K562 (cell line): ENCODE data around the gene LIF. TPM values are rescaled to one million over a fixed set of nuclear protein-coding genes. Genes with fewer than 3 reads are reported as not detected.

Experiments
- ARHGAP35 ChIP-seq: fragments of 450-650 bp; IDR thresholded peaks from 2 replicates; pipeline ENCODE4 v1.6.1; 2018; ENCODE audit not compliant: partially characterized antibody
- CREB1 ChIP-seq, 2 experiments: sonication (generic) in 1 of 2; formaldehyde crosslinking in 1 of 2; IDR thresholded peaks; 2 replicates each; pipeline versions ENCODE4 v1.6.1 to v1.8.0; 2012 to 2022; ENCODE audit warnings: inconsistent platforms in 1 of 2, mild to moderate bottlenecking in 1 of 2, missing genetic modification reagents in 1 of 2, moderate library complexity in 1 of 2
- CREM ChIP-seq: IDR thresholded peaks from 2 replicates; pipeline ENCODE4 v1.6.1; 2014; ENCODE audit warnings: antibody characterized with exemption, low read depth
- GTF2E2 ChIP-seq: fragments of 200-800 bp; sonication (Bioruptor generic); IDR thresholded peaks from 2 replicates; pipeline ENCODE4 v1.6.1; 2016; ENCODE audit warnings: missing genetic modification characterization, missing compliant biosample characterization
- KLF10 ChIP-seq: fragments of 250-450 bp; sonication (Bioruptor Pico); IDR thresholded peaks from 2 replicates; pipeline ENCODE4 v1.6.1; 2021; ENCODE audit warnings: matching md5 sums
- RBM25 ChIP-seq: fragments of 200-400 bp; formaldehyde crosslinking; IDR thresholded peaks from 2 replicates; pipeline ENCODE4 v1.6.1; 2018; ENCODE audit warnings: low read length, low read depth, moderate library complexity; ENCODE audit not compliant: severe bottlenecking
- SREBF2 ChIP-seq: sonication (generic); formaldehyde crosslinking; IDR thresholded peaks from 2 replicates; pipeline ENCODE4 v1.4.0; 2020; ENCODE audit warnings: mild to moderate bottlenecking, missing genetic modification reagents
- ZBTB1 ChIP-seq: sonication (generic); formaldehyde crosslinking; IDR thresholded peaks from 2 replicates; pipeline ENCODE4 v1.8.1; 2023; ENCODE audit warnings: missing genetic modification reagents, low read depth, mild to moderate bottlenecking, borderline replicate concordance
- ZFP36 ChIP-seq: fragments of 150-350 bp; IDR thresholded peaks from 2 replicates; pipeline ENCODE4 v1.6.1; 2018; ENCODE audit warnings: low read length, low read depth; ENCODE audit not compliant: partially characterized antibody
- ZNF584 ChIP-seq: fragments of 200-800 bp; sonication (Bioruptor generic); IDR thresholded peaks from 2 replicates; pipeline ENCODE4 v1.6.1; 2016; ENCODE audit warnings: low read depth, mild to moderate bottlenecking, missing genetic modification characterization, missing compliant biosample characterization
- polyA plus RNA-seq, 8 experiments: library from polyadenylated mRNA; depleted of rRNA in 4 of 8; stranded (reverse) in 5 of 8; unstranded in 3 of 8; fragments of >200 nt; fragmentation: Nextera tagmentation in 2 of 8; fragmentation: Illumina TruSeq in 1 of 8; extraction: Ambion mirVana in 2 of 8; extraction: Trizol in 1 of 8; gene quantifications; 2 replicates each; pipeline versions ENCODE4 v1.2.1 to v1.2.3, GENCODE V29; 2011 to 2014; ENCODE audit warnings: inconsistent platforms in 1 of 8, missing spikeins in 1 of 8
- total RNA-seq, 7 experiments: library from RNA; depleted of rRNA in 6 of 7; stranded (reverse); fragments of >200 nt in 6 of 7; fragmentation: Illumina TruSeq in 2 of 7; extraction: Trizol in 2 of 7; gene quantifications; 2 replicates each; pipeline versions ENCODE4 v1.2.1 to v1.2.3, GENCODE V29; 2011 to 2021; ENCODE audit warnings: low replicate concordance in 1 of 7
- TF ChIP-seq, protein P1 (sequence below), 2 experiments: fragments of 450-650 bp in 1 of 2; sonication (generic) in 1 of 2; formaldehyde crosslinking in 1 of 2; IDR thresholded peaks; 2 replicates each; pipeline versions ENCODE4 v1.7.1 to v1.9.0; 2016 to 2022; ENCODE audit warnings: inconsistent platforms in 1 of 2, mild to moderate bottlenecking in 1 of 2, missing genetic modification reagents in 1 of 2
- TF ChIP-seq, protein P2 (sequence below), 3 experiments: fragments of 200-800 bp in 1 of 3; sonication (Bioruptor generic) in 1 of 3; sonication (generic) in 1 of 3; formaldehyde crosslinking in 1 of 3; IDR thresholded peaks; 2 replicates each; pipeline versions ENCODE4 v1.6.1 to v1.8.0; 2016 to 2022; ENCODE audit warnings: mild to moderate bottlenecking in 2 of 3, missing compliant biosample characterization in 2 of 3, missing genetic modification characterization in 2 of 3, missing genetic modification reagents in 1 of 3
- TF ChIP-seq, protein P3 (sequence below), 2 experiments: IDR thresholded peaks; 2 replicates each; pipeline ENCODE4 v1.6.1; 2011; ENCODE audit warnings: borderline replicate concordance in 1 of 2, control low read depth in 1 of 2, low read depth in 1 of 2, low read length in 1 of 2, mild to moderate bottlenecking in 1 of 2, mixed read lengths in 1 of 2, moderate library complexity in 1 of 2; ENCODE audit not compliant: insufficient read depth in 1 of 2, insufficient read length in 1 of 2, poor library complexity in 1 of 2, severe bottlenecking in 1 of 2; ENCODE audit errors: extremely low read depth in 1 of 2

The LIF gene
- total and polyA plus RNA-seq, 9 of the 15 experiments (the other 6 are each of a cell fraction or from before 2014, with no cell fraction given) = 0.05 to 0.39 (median 0.18) TPM; not detected in 3

DNA sequence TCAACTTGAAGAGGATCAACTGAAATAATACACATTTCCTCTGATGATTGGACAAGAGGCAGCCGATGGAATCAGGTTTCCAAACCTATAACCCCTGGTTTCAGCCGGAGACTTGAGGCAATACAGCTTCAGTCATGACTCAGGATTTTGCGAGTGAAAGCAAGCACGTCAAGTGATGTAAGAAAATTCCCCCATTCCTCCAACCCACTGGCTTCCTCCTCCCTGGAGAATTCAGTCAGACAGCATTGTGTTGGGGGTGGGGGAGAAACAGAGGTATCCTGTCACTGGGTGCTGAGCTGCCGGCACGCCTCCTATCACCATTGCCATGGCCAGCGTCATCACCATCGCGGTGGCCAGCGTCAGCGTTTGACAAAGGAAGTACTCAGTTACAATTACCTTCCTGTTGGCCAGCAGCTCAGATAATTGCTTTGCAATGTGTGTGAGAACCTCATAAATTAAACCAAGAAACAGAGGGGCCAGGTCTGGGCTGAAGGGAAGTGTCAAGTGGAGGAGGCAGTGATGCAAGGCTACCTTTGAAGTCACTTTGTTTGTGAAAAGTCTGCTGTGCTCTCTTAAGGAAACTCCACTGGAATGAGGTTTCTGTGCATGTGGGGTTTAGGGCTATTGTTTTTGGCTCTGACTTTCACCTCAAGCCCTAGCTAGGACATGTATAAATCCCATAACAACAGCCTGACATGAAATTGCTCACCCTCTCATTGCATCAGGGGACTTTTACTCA is 50.2 kb downstream of the LIF start (continued):
- TF ChIP-seq, protein P1, sequence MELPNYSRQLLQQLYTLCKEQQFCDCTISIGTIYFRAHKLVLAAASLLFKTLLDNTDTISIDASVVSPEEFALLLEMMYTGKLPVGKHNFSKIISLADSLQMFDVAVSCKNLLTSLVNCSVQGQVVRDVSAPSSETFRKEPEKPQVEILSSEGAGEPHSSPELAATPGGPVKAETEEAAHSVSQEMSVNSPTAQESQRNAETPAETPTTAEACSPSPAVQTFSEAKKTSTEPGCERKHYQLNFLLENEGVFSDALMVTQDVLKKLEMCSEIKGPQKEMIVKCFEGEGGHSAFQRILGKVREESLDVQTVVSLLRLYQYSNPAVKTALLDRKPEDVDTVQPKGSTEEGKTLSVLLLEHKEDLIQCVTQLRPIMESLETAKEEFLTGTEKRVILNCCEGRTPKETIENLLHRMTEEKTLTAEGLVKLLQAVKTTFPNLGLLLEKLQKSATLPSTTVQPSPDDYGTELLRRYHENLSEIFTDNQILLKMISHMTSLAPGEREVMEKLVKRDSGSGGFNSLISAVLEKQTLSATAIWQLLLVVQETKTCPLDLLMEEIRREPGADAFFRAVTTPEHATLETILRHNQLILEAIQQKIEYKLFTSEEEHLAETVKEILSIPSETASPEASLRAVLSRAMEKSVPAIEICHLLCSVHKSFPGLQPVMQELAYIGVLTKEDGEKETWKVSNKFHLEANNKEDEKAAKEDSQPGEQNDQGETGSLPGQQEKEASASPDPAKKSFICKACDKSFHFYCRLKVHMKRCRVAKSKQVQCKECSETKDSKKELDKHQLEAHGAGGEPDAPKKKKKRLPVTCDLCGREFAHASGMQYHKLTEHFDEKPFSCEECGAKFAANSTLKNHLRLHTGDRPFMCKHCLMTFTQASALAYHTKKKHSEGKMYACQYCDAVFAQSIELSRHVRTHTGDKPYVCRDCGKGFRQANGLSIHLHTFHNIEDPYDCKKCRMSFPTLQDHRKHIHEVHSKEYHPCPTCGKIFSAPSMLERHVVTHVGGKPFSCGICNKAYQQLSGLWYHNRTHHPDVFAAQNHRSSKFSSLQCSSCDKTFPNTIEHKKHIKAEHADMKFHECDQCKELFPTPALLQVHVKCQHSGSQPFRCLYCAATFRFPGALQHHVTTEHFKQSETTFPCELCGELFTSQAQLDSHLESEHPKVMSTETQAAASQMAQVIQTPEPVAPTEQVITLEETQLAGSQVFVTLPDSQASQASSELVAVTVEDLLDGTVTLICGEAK (IDR thresholded peaks at IDR 0.05) = no peak
- TF ChIP-seq, protein P1 (CRISPR knock-in tag; IDR thresholded peaks at IDR 0.05) = no peak
- no peak for TF ChIP-seq ZBTB1 (CRISPR knock-in tag)
- no peak for TF ChIP-seq ZFP36
- TF ChIP-seq, protein P2, sequence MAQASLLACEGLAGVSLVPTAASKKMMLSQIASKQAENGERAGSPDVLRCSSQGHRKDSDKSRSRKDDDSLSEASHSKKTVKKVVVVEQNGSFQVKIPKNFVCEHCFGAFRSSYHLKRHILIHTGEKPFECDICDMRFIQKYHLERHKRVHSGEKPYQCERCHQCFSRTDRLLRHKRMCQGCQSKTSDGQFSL (CRISPR knock-in tag; IDR thresholded peaks at IDR 0.05) = no peak
- TF ChIP-seq, protein P2 (tag; IDR thresholded peaks at IDR 0.05) = no peak
- no peak for TF ChIP-seq RBM25
- no peak for TF ChIP-seq SREBF2 (CRISPR knock-in tag)
- TF ChIP-seq CREM = peak; percentile 71; the same call in 1 of the 2 replicates
- TF ChIP-seq ARHGAP35 = no peak
- TF ChIP-seq KLF10 = no peak
- TF ChIP-seq CREB1 (IDR thresholded peaks at IDR 0.05) = no peak
- no peak for TF ChIP-seq CREB1 (CRISPR knock-in tag; IDR thresholded peaks at IDR 0.05)
- TF ChIP-seq GTF2E2 (tag) = no peak
- TF ChIP-seq, protein P3, sequence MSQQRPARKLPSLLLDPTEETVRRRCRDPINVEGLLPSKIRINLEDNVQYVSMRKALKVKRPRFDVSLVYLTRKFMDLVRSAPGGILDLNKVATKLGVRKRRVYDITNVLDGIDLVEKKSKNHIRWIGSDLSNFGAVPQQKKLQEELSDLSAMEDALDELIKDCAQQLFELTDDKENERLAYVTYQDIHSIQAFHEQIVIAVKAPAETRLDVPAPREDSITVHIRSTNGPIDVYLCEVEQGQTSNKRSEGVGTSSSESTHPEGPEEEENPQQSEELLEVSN (IDR thresholded peaks at IDR 0.05; ENCODE audit: borderline replicate concordance in 1 of 2, extremely low read depth in 1 of 2, insufficient read depth in 1 of 2, insufficient read length in 1 of 2, low read depth in 1 of 2, low read length in 1 of 2, poor library complexity in 1 of 2, severe bottlenecking in 1 of 2) = peak in 1 of 2 experiments; percentile 7
- peak; percentile 59; the same call in 1 of the 2 replicates for TF ChIP-seq ZNF584 (CRISPR knock-in tag)
